IMR-90 (cell line): ENCODE measurements around the gene CINP.

Experiments used
- BHLHE40 ChIP-seq: fragments of 150-350 bp; IDR thresholded peaks from 2 replicates; pipeline ENCODE4 v1.6.1; 2016; ENCODE audit warnings: mild to moderate bottlenecking, low read depth, low read length
- CEBPB ChIP-seq: IDR thresholded peaks from 2 replicates; pipeline ENCODE4 v1.6.1; 2012; ENCODE audit warnings: low read depth, low read length, improper control_type of control experiment
- FOS ChIP-seq: fragments of 150-350 bp; IDR thresholded peaks from 2 replicates; pipeline ENCODE4 v1.6.1; 2016; ENCODE audit warnings: low read depth, low read length
- MAZ ChIP-seq: IDR thresholded peaks from 2 replicates; pipeline ENCODE4 v1.6.1; 2012; ENCODE audit warnings: low read depth, mild to moderate bottlenecking, low read length, improper control_type of control experiment, moderate library complexity, borderline replicate concordance
- MXI1 ChIP-seq: IDR thresholded peaks from 2 replicates; pipeline ENCODE4 v1.6.1; 2012; ENCODE audit warnings: low read depth, mild to moderate bottlenecking, low read length, moderate library complexity, borderline replicate concordance
- NFE2L2 ChIP-seq: fragments of 150-350 bp; IDR thresholded peaks from 2 replicates; pipeline ENCODE4 v1.6.1; 2016; ENCODE audit warnings: low read depth, mild to moderate bottlenecking, low read length
- POLR2A ChIP-seq: IDR thresholded peaks from 2 replicates; pipeline ENCODE4 v1.6.1; 2012; ENCODE audit warnings: mild to moderate bottlenecking, low read depth, low read length
- RAD21 ChIP-seq: IDR thresholded peaks from 2 replicates; pipeline ENCODE4 v1.6.1; 2012; ENCODE audit warnings: low read length, improper control_type of control experiment
- RFX5 ChIP-seq: IDR thresholded peaks from 2 replicates; pipeline ENCODE4 v1.8.0; 2012; ENCODE audit warnings: low read depth, mild to moderate bottlenecking, low read length, moderate library complexity
- SMC3 ChIP-seq: fragments of 150-350 bp; IDR thresholded peaks from 2 replicates; pipeline ENCODE4 v1.6.1; 2016; ENCODE audit warnings: low read depth, mild to moderate bottlenecking, antibody characterized with exemption, low read length, moderate library complexity
- TF ChIP-seq, protein P1 (sequence below): conservative IDR thresholded peaks from 2 replicates; pipeline ENCODE4 v1.5.1; 2012; ENCODE audit warnings: mild to moderate bottlenecking, low read depth, low read length, improper control_type of control experiment

DNA sequence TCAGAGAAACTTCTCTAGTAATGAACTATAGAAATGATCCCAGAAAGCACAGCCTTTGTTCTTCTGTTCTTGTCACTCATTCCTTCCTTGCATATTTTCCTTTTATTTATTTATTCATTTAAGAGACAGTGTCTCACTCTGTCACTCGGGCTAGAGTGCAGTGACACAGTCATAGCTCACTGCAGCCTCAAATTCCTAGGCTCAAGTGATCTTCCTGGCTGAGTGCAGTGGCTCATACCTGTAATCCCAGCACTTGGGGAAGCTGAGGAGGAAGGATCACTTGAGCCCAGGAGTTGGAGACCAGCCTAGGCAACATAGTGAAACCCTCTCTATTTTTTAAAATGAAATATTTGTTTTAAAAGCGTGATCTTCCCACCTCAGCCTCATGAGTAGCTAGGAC is 11.6 kb upstream of the CINP start:
- TF ChIP-seq, protein P1, sequence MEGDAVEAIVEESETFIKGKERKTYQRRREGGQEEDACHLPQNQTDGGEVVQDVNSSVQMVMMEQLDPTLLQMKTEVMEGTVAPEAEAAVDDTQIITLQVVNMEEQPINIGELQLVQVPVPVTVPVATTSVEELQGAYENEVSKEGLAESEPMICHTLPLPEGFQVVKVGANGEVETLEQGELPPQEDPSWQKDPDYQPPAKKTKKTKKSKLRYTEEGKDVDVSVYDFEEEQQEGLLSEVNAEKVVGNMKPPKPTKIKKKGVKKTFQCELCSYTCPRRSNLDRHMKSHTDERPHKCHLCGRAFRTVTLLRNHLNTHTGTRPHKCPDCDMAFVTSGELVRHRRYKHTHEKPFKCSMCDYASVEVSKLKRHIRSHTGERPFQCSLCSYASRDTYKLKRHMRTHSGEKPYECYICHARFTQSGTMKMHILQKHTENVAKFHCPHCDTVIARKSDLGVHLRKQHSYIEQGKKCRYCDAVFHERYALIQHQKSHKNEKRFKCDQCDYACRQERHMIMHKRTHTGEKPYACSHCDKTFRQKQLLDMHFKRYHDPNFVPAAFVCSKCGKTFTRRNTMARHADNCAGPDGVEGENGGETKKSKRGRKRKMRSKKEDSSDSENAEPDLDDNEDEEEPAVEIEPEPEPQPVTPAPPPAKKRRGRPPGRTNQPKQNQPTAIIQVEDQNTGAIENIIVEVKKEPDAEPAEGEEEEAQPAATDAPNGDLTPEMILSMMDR: no peak
- TF ChIP-seq BHLHE40 (no peak), MXI1 (no peak), SMC3 (no peak), CEBPB (no peak), MAZ (no peak), POLR2A (no peak), FOS (no peak), NFE2L2 (no peak), RAD21 (no peak), RFX5 (no peak)
